Left renal cortex interstitium (tissue), 4 donors: ENCODE data around the gene NBL1. TPM values are rescaled to one million over a fixed set of nuclear protein-coding genes. Genes with fewer than 3 reads are reported as not detected.
A peak's percentile ranks its signal among the peaks of the same experiment; 100 is the strongest.

ENCODE experiments used
- DNase-seq, 4 donors: peaks; one replicate each; pipeline ENCODE4 v3.0.0-alpha.2; 2013; ENCODE audit warnings: low read depth in 4 of 4, low spot score in 2 of 4, missing footprints in 1 of 4
- polyA plus RNA-seq, 4 donors: library from polyadenylated mRNA; unstranded; fragments of 120-200 nt; gene quantifications; one replicate each; pipeline ENCODE4 v1.2.1, GENCODE V29; 2013; ENCODE audit not compliant: insufficient read length in 4 of 4

The NBL1 gene
- polyA plus RNA-seq, 4 donors, result 21.6 to 39.8 (median 26.7) TPM

GRCh38 chr1:19695772-19696171 lies 51.7 kb downstream of the NBL1 start:
- DNase-seq, result no peak

DNA sequence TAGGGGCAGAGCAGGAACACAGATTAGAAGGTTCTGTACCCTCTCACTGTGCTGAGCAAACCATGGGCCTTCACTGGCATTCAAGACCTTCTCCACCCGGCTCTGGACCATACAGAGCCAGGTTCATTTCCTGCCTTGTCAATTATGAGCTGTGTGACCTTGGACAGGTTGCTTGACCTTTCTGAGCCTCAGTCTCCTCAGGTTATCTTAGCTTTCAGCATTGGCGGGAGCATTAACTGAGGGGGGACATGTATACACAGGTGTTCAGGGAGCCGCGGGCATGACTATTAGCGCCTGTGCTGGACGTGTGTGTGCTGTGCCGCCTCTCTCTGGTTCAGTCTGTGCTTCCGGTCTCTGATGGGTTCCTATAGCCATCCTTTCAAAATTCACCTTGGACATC lies 52.7 kb downstream of the NBL1 start:
- no peak for DNase-seq

DNA sequence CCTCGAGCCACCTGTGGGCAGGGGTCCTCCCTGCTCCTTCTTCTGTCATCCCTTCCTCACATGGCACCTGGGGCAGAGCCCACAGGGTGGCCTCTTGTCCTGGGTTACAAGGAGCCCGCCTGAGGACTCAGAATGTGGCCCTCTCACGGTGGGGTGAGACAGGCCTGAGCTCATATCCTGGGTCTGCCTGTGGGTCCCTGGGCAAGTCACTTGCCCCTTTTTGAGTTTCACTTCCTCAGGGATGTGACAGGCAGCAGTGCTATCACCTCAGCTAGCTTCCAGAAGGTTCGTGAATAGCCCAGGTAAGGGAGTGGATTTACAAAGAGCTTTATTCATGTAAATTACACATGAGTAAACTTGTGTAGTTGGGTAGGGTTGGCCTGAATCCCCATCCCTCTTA lies 54.1 kb downstream of the NBL1 start:
- DNase-seq, result no peak

GRCh38 chr1:19700079-19700777 lies 56.1 kb downstream of the NBL1 start:
- no peak for DNase-seq

DNA sequence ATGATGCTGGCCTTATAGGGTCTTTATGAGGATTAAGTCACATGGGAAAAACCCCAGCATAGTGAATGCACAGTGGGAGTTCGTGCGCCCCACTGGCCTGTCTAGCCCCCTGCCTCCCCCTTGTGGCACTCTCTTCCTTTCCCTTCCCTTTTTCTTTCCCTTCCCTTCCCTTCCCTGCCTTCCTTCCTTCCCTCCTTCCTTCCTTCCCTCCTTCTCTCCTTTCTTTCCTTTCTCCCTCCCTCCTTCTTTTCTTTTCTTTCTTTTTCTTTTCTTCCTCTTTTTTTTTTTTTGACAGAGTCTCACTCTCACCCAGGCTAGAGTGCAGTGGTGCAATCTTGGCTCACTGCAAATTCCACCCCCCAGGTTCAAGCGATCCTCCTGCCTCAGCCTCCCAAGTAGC lies 59.2 kb downstream of the NBL1 start:
- DNase-seq, result no peak

GRCh38 chr1:19704247-19705113 lies 60.4 kb downstream of the NBL1 start:
- DNase-seq, result peak in 2 of 4 donors; percentile 51 to 56

GRCh38 chr1:19705464-19705863 lies 61.4 kb downstream of the NBL1 start:
- DNase-seq, result no peak

GRCh38 chr1:19706136-19706535 lies 62.0 kb downstream of the NBL1 start:
- DNase-seq, result no peak

Other genes starting within 250 kb of the NBL1 start
- 100 to 1,000 TPM; 225 to 279 (median 246) TPM for gene CAPZB, start 158.8 kb upstream of the NBL1 start, polyA plus RNA-seq
- 1 to 10 TPM in 3 of 4 donors, under 1 TPM in 1; 0.97 to 2.5 (median 2.1) TPM for gene HTR6, start 20.6 kb downstream of the NBL1 start, polyA plus RNA-seq
- gene TMCO4, start 155.6 kb downstream of the NBL1 start, polyA plus RNA-seq, result 10 to 100 TPM; 17.5 to 24.2 (median 18.8) TPM
- under 1 TPM; 0.27 to 0.56 (median 0.44) TPM for gene RNF186, start 171.0 kb downstream of the NBL1 start, polyA plus RNA-seq
- 10 to 100 TPM; 12.3 to 54.1 (median 21.2) TPM for gene OTUD3, start 238.1 kb downstream of the NBL1 start, polyA plus RNA-seq